Posterior cingulate gyrus (tissue), 11 donors: ENCODE results near the gene FGD4.
A peak's percentile ranks its signal among the peaks of the same experiment; 100 is the strongest.
"Not testable (repeated sequence)": the region's sequence is repeated elsewhere in the genome, so short reads cannot be mapped to it uniquely, and the experiment has no call there.

Source experiments
- DNase-seq, 10 donors: peaks; one replicate each; pipeline versions ENCODE4 v3.0.0 to v3.0.0-alpha.2; 2020 to 2021; ENCODE audit warnings: mixed read lengths in 3 of 10
- intact Hi-C: fragments of 100-400 bp; cut with DNase I; formaldehyde crosslinking; loops from one replicate; pipeline ENCODE4 v1.15.1; 2023

FGD4 gene

GRCh38 chr12:32515137-32515873 is 115.9 kb downstream of the FGD4 start:
- DNase-seq = no peak
- intact Hi-C loops = no loop called here

GRCh38 chr12:32516230-32516629 is 116.9 kb downstream of the FGD4 start:
- intact Hi-C loops = no loop called here
- no peak for DNase-seq

GRCh38 chr12:32517966-32518365 is 118.6 kb downstream of the FGD4 start:
- no peak for DNase-seq
- intact Hi-C loops = no loop called here

- intact Hi-C loops = no loop called here
- no peak for DNase-seq
Measured at GRCh38 chr12:32519047-32519446, 119.7 kb downstream of the FGD4 start.

DNA sequence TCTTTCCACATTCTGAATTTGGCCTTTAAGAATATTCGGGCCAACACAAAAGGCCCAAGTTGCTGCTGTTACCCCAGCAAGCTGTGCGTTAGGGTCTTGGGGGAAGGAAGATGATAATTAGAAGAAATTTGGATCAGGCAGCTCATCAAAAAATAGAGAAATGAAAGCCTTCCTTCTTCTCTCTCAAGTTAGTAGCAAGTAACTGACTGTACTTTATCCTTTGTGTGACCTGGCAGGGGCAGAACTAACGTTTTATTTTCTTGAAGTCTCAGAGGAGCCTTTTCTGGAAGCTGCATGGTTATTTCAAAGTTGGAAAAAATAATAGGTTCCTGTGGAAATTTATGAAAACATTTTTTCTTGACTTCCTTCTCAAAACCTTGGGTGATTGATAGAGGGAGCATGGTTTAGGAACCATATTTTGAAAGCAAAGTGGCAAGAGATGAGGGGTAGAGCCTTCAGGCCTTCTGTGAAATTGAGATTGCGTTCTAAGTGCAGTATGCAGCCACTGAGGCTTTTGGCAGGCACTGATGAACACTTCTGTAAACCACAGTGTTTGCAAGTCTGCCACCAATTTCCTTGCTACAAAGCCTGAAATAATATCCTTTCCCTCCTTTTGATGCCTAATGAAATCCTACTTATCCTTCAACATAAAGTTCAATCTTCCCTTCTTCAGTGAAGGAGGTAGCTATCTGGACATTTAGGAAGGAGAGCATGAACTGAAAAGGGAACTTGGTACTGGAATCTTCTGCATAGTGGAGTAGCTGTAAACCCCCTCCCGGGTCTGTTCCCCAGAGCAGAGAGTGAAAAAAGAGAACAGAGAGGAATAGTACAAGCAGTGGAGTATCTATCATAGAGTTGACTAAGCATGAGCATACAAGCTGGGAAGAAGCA is 123.2 kb downstream of the FGD4 start:
- no peak for DNase-seq
- intact Hi-C loops = no loop called here

GRCh38 chr12:32525802-32526201 is 126.4 kb downstream of the FGD4 start:
- intact Hi-C loops, DNase-seq: not testable (repeated sequence)

DNA sequence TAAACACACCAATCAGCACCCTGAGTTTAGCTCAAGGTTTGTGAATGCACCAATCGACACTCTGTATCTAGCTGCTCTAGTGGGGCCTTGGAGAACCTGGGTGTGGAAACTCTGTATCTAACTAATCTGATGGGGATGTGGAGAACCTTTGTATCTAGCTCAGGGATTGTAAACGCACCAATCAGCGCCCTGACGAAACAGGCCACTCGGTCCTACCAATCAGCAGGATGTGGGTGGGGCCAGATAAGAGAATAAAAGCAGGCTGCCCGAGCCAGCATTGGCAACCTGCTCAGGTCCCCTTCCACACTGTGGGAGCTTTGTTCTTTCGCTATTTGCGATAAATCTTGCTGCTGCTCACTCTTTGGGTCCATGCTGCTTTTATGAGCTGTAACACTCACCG is 127.0 kb downstream of the FGD4 start:
- DNase-seq, intact Hi-C loops: not testable (repeated sequence)

- no peak for DNase-seq
- intact Hi-C loops = no loop called here
Measured at GRCh38 chr12:32532422-32532821, 133.1 kb downstream of the FGD4 start.

DNA sequence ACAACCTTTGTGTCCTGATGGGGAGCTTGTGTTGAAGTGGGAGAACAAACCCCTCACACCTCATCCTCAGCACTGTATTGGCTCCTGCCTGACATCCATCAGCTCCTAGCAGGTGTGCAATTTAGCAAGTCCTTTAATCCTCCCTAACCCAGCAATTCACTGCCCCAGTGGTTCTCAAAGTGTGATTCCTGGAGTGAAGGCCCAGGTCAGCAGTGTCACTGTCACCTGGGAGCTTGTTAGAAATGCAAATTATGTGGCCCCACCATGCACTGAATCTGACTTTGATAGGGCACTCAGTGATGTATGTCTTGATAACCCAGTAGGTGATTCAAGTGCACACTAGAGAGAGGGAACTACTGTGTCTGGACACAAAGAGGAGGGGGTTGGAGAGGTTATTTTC is 133.6 kb downstream of the FGD4 start:
- intact Hi-C loops = no loop called here
- DNase-seq = no peak

- DNase-seq, intact Hi-C loops: not testable (repeated sequence)
Measured at GRCh38 chr12:32533506-32533905, 134.1 kb downstream of the FGD4 start.

GRCh38 chr12:32533971-32534590 is 134.7 kb downstream of the FGD4 start:
- intact Hi-C loops = no loop called here
- no peak for DNase-seq

DNA sequence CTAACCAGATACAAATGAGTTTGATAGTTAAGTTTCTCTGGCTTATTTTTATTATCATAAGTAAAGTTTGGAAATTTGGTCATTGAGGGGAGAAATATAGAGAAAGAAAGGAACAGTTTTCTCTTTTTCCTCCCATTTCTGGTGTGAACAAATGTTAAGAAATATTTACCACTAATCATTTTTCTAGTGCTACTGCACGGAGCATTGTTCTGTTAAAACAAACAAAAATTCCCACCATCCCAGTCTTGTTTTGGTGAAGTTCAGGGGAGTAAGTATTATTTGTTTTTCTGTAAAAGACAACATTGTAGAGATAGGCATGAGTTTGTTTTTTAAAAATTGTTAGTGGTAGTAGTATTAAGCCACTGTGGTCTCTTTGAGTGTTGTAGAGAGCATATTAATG is 135.3 kb downstream of the FGD4 start:
- intact Hi-C loops = loop anchor here (5.0 kb wide), 1 partner anchor 77 kb away; no protein-coding TSS in a partner anchor
- no peak for DNase-seq

DNA sequence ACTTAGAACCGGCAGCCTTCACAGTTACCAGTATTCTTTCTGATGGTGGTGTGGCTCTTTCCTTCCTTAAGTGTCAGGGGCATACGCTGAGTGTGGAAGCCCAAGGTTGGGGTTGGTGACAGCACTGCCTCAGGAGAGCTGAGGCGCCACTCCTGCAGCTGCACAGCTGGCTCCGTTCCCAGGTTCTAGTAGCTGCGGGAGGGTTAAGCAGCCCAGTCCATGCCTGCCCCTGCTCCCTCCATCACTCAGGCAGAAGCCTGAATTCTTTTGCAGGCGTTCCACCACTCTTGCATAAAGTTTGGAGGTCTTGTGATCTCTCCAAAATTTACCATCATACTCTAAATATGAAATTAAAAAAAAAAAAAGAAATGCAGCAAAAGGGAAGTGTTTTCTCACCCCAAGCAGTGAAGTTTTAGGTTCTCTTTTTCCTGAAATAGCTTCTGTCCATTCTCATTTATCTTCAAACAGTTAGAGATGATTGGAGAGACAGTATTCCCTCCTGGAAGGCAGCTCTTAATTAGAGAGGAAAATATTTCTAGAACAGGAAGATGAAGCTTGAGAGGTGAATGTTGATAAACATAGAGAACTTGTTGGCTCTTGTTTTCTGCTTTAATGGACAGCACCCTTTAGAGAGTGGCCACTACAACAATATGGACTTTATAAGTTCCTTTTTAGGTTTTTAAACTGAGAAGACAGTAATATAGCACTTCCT is 136.1 kb downstream of the FGD4 start:
- intact Hi-C loops = loop anchor here (5.0 kb wide), 1 partner anchor 78 kb away; no protein-coding TSS in a partner anchor
- peak; percentile 65 to 97 (median 78) for DNase-seq

DNA sequence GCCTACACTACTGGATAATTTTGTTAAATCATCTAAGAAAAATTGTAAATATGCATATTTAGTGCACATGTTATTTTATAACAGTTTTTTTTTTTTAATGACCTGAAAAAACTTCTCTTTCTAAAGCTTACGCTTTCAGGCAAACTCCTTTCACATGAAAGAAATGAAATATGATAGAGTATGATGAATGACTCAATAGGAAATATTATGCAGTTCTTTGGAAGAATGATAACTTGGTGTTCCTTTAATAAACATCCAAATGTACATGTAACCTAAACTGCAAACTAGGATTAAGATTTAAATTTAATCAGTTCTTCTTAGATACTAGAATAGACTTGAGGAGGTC is 136.6 kb downstream of the FGD4 start:
- intact Hi-C loops = loop anchor here (5.0 kb wide), 1 partner anchor 79 kb away; no protein-coding TSS in a partner anchor
- no peak for DNase-seq

DNA sequence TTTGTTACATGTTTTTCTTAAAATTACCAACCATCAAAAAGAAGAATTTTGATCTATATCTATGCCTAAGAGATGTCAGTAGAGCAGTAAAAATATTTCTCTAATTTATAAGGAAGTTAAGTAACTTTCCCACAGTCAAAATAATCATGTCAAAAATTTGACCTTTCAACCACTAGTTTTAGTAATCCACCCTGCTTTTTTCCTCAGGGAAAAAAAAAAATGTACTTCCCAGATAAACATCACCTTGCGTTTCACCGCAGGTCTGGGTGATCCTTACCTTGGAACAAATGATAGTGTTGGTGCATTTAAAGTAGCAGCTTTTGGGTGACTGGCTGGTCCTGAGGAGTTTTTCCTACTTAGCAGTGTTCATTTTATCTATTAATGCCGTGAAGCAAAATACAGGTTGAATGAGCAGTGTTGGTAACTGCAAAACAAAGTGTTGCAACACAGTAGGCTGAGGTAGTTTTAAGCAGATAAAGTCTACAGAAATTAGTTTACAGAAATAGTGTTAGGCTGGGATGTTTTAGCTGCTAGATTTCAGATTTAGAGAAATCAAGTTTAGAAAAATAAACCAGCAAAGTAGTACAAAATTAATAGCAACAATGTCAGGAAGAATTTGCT is 142.5 kb downstream of the FGD4 start:
- DNase-seq = no peak
- intact Hi-C loops = no loop called here

DNA sequence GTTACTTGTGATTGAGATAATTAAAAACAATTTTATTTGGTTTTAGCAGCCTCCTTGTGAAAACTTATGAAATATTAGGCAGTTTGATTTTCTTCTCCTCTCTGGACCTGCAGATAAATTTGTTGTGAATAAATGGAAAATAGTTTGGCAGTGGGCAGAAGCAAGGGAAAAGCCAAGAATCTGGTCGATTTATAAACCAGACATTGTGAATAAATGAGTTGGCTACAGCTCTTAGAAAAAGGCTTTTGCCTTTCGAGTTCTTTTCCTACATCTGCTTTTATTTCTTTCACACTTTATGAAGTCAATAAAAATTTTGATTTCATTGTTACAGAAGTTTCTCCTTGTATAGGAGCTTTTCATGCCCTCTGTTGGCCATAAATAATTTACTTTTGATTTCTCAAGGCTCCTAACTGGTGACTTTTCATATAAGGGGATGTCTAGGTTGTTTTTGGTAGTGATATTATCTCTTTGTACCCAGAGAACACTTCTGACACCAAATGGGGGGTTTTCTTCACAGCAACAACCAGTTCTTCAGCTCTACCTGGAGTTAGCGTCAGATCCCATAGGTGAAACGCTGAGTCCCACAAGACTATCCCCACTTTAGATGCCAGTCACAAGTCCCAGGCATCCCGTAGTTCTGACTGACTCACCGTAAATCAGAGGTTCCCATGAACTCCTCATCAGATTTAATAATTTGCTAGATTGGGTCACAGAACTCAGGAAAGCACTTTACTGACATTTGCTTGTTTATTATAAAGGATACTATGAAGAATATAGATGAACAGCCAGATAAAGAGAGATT is 143.3 kb downstream of the FGD4 start:
- intact Hi-C loops = no loop called here
- DNase-seq = no peak

DNA sequence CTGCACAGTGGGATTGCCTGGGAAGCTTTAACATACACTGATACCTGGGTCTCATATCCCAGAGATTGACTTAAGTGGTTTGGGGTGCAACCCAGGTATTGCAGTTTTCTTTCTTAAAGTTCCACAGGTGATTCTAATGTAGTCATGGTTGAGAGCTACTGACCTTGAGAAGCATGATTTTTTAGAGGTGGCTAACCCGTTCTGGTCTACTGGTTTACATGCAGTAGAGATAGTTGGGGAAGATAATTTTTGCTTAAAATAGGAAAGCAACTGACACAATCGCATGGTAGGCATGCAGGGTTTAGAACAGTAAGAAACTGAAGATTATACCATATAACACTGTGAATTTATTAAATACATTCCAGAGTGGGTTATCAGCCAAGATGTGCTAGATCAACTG is 145.5 kb downstream of the FGD4 start:
- no peak for DNase-seq
- intact Hi-C loops = no loop called here

- no peak for DNase-seq
- intact Hi-C loops = no loop called here
Measured at GRCh38 chr12:32545413-32545980, 146.1 kb downstream of the FGD4 start.

DNA sequence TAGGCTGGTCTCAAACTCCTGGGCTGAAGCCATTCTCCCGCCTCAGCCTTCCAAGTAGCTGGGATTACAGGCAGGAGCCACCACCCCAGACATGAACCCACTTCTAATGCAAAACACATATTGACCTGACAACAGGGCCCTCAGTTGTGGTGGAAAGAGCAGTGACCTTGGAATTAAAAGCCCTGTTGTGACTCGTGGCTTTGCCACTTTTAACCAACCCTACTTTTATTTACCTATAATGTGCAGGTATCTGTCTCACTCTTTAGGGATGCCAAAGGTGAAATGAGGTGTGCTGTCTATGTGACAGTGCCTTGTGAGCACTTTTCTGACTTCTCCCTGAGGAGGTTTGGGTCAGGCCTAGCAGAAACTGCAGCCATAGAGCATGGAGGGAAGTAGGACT is 146.9 kb downstream of the FGD4 start:
- intact Hi-C loops = no loop called here
- DNase-seq = peak in 1 of 10 donors; percentile 6
